Measurements from ENCODE around the gene RUNDC3A.

DNA sequence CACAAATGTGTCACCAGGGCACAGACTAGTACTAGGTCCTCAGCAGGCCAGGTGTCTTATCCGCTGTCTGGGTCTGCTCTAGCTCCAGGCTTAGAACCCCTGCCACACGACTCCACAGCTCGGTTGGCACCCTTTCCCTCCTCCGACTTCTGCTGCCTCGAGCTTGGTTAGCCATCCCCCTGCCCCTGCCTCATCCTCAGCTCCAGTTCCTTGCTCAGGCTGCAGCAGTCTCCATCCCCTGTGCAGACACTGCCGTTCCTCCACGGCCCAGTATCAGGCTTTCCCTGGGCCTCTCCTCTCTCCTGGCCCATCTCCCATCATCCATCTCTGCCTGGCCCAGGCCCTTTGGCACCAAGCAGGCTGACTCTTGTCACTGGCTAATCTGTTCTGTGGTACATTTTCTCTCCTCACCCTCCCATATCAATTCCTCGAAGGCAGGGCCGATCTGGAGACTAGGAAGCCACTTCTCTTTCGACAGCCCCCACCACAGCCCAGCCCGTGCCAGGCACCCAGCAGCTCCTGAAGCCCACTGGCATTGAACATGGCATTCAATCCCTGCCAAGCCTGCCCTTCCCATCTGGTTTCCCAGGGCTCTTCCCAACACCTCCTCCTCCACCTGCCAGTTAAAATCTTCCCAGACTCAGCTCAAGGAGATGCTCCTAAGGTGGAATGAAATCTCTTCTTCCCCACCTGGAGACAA is 35.3 kb downstream of the RUNDC3A start:
- no peak for TF ChIP-seq EP300 (IDR thresholded peaks at IDR 0.05)
- TF ChIP-seq, protein P1, sequence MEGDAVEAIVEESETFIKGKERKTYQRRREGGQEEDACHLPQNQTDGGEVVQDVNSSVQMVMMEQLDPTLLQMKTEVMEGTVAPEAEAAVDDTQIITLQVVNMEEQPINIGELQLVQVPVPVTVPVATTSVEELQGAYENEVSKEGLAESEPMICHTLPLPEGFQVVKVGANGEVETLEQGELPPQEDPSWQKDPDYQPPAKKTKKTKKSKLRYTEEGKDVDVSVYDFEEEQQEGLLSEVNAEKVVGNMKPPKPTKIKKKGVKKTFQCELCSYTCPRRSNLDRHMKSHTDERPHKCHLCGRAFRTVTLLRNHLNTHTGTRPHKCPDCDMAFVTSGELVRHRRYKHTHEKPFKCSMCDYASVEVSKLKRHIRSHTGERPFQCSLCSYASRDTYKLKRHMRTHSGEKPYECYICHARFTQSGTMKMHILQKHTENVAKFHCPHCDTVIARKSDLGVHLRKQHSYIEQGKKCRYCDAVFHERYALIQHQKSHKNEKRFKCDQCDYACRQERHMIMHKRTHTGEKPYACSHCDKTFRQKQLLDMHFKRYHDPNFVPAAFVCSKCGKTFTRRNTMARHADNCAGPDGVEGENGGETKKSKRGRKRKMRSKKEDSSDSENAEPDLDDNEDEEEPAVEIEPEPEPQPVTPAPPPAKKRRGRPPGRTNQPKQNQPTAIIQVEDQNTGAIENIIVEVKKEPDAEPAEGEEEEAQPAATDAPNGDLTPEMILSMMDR (IDR thresholded peaks at IDR 0.05) = no peak
